HepG2 (cell line): ENCODE data around the gene SEZ6. TPM values are rescaled to one million over a fixed set of nuclear protein-coding genes. Genes with fewer than 3 reads are reported as not detected.

Experiments
- HNF4A ChIP-seq: sonication (generic); formaldehyde crosslinking; IDR thresholded peaks from 2 replicates; pipeline ENCODE4 v1.4.0; 2020; ENCODE audit warnings: missing genetic modification reagents
- MYC ChIP-seq: sonication (generic); formaldehyde crosslinking; IDR thresholded peaks from 2 replicates; pipeline ENCODE4 v1.9.0; 2021; ENCODE audit warnings: missing genetic modification reagents, borderline replicate concordance
- SRSF1 ChIP-seq: fragments of 200-400 bp; formaldehyde crosslinking; optimal IDR thresholded peaks from 2 replicates; pipeline ENCODE3; 2017; ENCODE audit warnings: mild to moderate bottlenecking, low read depth, low read length, moderate library complexity
- TBP ChIP-seq: sonication (generic); formaldehyde crosslinking; IDR thresholded peaks from 2 replicates; pipeline ENCODE4 v1.5.0; 2020; ENCODE audit warnings: missing genetic modification reagents
- ZNF253 ChIP-seq: sonication (generic); formaldehyde crosslinking; IDR thresholded peaks from 2 replicates; pipeline ENCODE4 v1.8.0; 2022; ENCODE audit warnings: mild to moderate bottlenecking, missing genetic modification reagents, borderline replicate concordance
- ZNF33B ChIP-seq: sonication (generic); formaldehyde crosslinking; IDR thresholded peaks from 2 replicates; pipeline ENCODE4 v1.5.1; 2020; ENCODE audit warnings: mild to moderate bottlenecking, missing genetic modification reagents
- ZNF558 ChIP-seq: sonication (generic); formaldehyde crosslinking; IDR thresholded peaks from 2 replicates; pipeline ENCODE4 v1.9.0; 2022; ENCODE audit warnings: mild to moderate bottlenecking, missing genetic modification reagents, borderline replicate concordance
- polyA plus RNA-seq, 8 experiments: library from polyadenylated mRNA; depleted of rRNA in 3 of 8; stranded (reverse) in 7 of 8; unstranded in 1 of 8; fragments of >200 nt; fragmentation: Illumina TruSeq in 4 of 8; extraction: Trizol in 4 of 8; gene quantifications; 2 replicates each; pipeline versions ENCODE4 v1.2.1 to v1.2.3, GENCODE V29; 2011 to 2016; ENCODE audit warnings: low read depth in 4 of 8, missing spikeins in 1 of 8, mixed read lengths in 1 of 8; ENCODE audit not compliant: insufficient read depth in 1 of 8
- total RNA-seq, 5 experiments: library from RNA; depleted of rRNA; stranded (reverse); fragments of >200 nt; fragmentation: Illumina TruSeq; extraction: Trizol; gene quantifications; 2 replicates each; pipeline ENCODE4 v1.2.3, GENCODE V29; 2016; ENCODE audit warnings: low read depth in 1 of 5
- TF ChIP-seq, protein P1 (sequence below): sonication (generic); formaldehyde crosslinking; IDR thresholded peaks from 2 replicates; pipeline ENCODE4 v1.5.0; 2020; ENCODE audit warnings: mild to moderate bottlenecking, missing genetic modification reagents, borderline replicate concordance
- TF ChIP-seq, protein P2 (sequence below): sonication (generic); formaldehyde crosslinking; IDR thresholded peaks from 2 replicates; pipeline ENCODE4 v1.8.1; 2022; ENCODE audit warnings: mild to moderate bottlenecking, missing genetic modification reagents
- TF ChIP-seq, protein P3 (sequence below): IDR thresholded peaks from 2 replicates; pipeline ENCODE4 v1.6.1; 2018; ENCODE audit warnings: missing genetic modification reagents

Gene SEZ6
- total and polyA plus RNA-seq, 2 of the 13 experiments (the other 11 are each of a cell fraction or from before 2014, with no cell fraction given) = not detected

DNA sequence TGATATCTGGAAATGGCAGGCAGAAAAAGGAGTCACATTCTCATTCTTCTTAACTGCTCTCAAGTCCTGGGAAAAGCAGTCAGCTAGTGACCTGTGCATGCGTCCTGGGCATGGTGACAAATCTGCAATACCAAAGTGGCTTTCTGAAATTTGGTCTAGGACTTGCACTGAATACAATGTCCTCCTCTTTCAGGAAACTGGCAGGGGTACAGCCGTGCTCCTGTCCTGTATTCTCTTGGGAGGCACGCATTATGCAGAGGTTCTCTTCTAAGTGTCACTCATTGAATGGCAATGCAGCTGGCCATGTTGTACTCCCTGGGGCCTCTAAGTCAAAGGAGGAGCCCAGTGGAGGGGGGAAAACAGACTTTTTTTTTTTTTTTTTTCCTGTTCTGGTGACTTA, 65.2 kb downstream of the SEZ6 start (continued):
- TF ChIP-seq, protein P1, sequence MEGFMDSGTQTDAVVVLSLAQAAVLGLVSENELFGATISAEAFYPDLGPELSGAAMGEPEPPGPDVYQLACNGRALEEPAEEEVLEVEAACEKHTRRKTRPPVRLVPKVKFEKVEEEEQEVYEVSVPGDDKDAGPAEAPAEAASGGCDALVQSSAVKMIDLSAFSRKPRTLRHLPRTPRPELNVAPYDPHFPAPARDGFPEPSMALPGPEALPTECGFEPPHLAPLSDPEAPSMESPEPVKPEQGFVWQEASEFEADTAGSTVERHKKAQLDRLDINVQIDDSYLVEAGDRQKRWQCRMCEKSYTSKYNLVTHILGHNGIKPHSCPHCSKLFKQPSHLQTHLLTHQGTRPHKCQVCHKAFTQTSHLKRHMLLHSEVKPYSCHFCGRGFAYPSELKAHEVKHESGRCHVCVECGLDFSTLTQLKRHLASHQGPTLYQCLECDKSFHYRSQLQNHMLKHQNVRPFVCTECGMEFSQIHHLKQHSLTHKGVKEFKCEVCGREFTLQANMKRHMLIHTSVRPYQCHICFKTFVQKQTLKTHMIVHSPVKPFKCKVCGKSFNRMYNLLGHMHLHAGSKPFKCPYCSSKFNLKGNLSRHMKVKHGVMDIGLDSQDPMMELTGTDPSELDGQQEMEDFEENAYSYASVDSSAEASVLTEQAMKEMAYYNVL (CRISPR knock-in tag) = no peak
- no peak for TF ChIP-seq MYC (CRISPR knock-in tag)
- no peak for TF ChIP-seq ZNF558 (CRISPR knock-in tag)
- TF ChIP-seq, protein P2, sequence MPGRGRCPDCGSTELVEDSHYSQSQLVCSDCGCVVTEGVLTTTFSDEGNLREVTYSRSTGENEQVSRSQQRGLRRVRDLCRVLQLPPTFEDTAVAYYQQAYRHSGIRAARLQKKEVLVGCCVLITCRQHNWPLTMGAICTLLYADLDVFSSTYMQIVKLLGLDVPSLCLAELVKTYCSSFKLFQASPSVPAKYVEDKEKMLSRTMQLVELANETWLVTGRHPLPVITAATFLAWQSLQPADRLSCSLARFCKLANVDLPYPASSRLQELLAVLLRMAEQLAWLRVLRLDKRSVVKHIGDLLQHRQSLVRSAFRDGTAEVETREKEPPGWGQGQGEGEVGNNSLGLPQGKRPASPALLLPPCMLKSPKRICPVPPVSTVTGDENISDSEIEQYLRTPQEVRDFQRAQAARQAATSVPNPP (CRISPR knock-in tag) = no peak
- TF ChIP-seq HNF4A (CRISPR knock-in tag) = no peak
- TF ChIP-seq, protein P3, sequence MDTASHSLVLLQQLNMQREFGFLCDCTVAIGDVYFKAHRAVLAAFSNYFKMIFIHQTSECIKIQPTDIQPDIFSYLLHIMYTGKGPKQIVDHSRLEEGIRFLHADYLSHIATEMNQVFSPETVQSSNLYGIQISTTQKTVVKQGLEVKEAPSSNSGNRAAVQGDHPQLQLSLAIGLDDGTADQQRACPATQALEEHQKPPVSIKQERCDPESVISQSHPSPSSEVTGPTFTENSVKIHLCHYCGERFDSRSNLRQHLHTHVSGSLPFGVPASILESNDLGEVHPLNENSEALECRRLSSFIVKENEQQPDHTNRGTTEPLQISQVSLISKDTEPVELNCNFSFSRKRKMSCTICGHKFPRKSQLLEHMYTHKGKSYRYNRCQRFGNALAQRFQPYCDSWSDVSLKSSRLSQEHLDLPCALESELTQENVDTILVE (CRISPR knock-in tag) = no peak
- TF ChIP-seq SRSF1 = no peak
- TF ChIP-seq TBP (CRISPR knock-in tag) = no peak
- TF ChIP-seq ZNF253 (CRISPR knock-in tag) = no peak
- TF ChIP-seq ZNF33B (CRISPR knock-in tag) = no peak
- TF ChIP-seq, all 625 proteins: peak for 0
